Suppressor macrophage treated with lipopolysaccharide for 1 hour (primary cell): ENCODE data around the gene VMP1.

Experiments
- DNase-seq, 3 donors: peaks; one replicate each; pipeline ENCODE4 v3.0.0-alpha.2; 2020 to 2022

VMP1 gene

DNA sequence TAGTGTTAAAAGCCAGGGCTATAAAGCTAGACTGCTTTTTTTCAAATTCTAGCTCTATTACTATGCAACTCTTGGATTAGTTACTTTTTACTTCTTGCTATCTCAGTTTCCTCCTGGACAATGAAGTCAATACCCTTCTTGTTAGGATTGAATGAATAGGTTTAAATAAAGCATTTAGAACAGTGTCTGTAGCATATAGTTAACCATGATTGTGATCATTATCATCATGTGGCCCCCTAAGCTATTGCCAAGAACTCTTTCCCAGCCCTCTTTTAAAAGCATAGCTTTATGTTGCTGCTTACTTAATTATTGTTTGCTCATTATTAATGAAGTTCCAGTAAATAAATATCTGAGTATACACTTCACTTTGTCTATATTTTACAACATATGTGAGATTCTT lies 4.5 kb downstream of the VMP1 start:
- DNase-seq, result no peak

DNA sequence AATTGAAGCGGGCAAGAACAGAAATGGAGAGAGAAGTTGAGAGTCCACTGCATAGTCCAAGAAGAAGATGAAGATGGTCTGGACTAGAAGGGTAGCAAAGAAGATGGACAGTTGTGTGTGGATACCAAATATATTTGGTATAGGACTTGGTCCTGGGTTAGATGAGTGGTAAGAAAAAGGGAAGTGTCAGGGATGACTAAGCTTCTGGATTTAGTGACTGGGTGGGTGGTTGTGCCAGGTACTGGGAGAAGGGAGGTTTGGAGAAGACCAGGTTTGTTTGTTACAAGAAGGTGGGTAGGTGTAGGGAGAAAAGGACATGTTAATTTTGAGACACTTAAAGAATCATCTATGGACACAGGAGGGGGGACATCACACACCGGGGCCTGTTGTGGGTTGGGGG lies 5.4 kb downstream of the VMP1 start:
- peak; percentile 25 to 37 (median 37) for DNase-seq

DNA sequence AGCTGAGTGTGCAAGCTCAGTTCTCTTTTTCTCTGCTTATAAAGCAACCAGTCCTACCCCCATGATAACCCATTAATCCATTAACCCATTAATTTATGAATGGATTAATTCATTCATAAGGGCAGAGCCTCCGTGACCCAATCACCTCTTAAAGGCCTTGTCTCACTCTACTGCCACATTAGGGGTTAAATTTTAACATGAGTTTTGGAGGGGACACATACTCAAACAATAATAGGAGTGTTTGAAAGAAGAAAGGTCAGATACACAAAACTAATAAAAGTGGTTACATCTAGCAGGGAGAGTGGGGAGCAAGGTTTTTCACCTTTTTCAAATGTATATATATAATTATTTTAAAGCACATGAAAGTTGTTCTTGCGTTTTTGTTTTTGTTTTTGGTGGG lies 6.8 kb downstream of the VMP1 start:
- DNase-seq, result no peak

DNA sequence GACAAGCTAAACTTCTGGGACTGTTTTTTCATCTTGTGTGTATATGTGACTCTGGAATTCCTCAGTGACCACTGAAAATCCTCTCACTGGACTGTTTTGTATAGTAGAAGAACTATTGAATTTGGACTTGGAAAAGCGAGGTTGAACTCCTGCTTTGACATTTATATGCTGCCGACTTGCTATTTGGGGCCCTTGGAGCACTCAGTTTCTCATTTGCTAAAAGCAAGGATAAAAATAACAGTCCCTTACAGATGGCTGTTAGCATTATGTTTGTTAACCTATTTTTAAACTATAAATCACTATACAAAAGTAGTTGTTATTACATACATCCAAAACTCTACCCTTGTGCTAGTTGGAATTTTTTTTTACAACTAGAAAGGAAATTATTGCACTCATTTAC lies 9.0 kb downstream of the VMP1 start:
- peak in 1 of 3 donors; percentile 27 for DNase-seq

DNA sequence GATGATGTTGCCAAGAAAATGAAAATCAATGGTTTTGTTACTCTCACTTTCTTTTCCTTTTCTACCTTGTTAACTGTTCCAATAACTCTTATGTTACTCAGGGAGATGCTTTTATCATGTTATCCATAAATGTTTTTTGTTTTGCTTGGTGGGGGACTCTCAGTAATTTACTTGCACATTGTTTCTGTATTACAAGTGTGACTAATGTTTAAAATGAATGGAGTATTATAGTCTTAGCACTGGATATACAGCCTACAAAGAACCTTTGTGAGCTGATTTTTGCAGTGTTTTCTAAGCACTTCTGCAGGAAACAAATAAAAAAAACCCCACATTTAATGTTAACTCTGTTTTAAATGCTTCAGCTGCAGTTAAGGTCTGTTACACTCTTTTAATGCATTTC lies 12.1 kb downstream of the VMP1 start:
- no peak for DNase-seq

DNA sequence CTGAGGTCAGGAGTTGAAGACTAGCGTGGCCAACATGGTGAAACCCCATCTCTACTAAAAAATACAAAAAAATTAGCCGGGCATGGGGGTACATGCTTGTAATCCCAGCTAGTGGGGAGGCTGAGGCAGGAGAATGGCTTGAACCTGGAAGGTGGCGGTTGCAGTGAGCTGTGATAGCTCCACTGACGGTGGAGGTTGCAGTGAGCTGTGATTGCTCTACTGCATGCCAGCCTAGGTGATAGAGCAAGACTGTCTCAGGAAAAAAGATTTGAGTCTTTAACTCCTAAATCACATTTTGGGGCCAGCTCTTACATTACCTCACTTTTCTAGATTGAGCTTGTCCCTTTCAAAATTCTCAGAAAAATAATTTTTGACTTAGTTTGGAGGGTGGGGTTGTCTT lies 15.2 kb downstream of the VMP1 start:
- no peak for DNase-seq

DNA sequence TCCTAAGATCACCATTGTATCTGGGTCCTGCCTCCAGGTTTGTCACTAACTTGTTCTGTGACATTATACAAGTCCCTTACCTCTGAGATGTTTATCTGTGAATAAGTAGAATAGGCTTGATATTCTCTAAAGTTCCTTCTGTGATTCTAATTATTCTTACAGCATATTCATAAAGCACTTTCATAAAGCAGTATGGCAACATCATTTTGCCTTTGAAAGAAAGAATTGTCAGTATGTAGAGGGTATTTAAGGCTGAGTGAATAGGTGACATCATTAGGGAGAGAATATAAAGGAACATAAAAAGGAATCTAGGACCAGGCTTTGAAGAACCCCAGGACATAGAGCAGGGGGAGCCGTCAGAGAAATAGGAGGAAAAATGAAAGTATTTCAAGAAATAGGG lies 15.6 kb downstream of the VMP1 start:
- no peak for DNase-seq

DNA sequence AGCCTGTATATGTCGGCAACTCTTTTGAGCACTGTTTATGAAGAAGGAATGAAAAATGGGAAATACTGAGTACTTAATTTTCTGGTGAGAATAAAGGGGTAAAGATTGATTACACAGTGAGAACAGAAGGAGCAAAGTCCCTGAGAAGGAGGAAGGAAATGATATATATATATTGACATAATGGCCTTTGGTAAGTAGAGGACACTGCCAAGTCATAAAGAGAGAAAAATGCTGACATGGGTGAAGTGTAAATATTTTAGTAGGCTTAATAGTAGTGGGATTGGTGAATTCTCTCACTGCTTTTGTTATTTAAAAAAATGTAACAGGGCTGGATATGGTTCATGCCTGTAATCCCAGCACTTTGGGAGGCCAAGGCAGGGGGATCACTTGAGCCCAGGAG lies 16.2 kb downstream of the VMP1 start:
- no peak for DNase-seq

DNA sequence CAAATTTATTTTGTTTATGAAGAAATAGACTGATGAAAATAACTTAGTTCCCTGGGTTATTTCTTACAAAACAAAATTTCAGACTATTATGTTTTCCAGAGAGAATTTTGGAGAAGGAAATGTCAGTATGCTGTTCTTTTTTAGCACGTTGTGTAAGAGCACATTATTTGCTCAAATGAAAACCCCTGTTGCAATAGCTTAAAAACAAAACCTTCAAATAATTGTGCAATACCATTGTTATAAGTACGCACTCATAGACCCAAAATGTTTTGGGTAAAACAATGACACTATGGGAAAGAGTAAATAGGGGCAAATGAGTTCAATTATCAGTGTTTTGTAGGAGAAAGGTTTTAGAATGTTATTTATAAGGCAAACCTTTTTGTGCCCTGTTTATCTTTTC lies 18.2 kb downstream of the VMP1 start:
- DNase-seq, result peak; percentile 53 to 87 (median 84)

DNA sequence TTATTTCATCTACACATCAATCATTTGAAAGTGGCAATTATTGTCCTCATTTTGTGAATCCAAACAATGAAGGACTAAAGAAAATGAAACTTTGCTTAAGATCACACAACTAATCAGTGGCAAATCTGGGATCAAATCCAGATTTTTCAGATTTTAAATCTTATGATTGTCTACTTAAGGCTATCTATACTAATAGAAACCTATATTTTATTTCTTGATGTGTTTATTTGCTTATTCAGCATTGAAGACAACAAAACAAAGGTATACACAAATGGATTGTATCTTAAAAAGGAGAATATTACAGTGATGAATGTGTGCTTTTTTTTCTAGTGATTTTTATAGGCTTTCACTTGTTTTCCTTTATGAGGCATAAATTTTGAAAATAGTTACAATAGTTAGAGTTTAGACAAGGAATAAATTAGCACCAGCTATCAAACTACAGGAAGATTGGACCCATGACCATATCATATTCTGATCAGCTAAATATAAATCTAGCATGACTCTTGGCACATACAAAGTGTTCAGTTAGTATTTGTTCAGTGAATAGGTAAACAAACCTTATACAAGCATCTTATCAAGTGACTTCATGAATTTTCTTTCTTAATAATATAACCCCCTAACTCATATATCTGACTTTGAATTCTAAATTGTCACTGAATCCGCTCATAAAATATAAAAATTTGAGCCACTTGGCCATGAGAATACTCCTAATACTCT lies 20.5 kb downstream of the VMP1 start:
- no peak for DNase-seq

DNA sequence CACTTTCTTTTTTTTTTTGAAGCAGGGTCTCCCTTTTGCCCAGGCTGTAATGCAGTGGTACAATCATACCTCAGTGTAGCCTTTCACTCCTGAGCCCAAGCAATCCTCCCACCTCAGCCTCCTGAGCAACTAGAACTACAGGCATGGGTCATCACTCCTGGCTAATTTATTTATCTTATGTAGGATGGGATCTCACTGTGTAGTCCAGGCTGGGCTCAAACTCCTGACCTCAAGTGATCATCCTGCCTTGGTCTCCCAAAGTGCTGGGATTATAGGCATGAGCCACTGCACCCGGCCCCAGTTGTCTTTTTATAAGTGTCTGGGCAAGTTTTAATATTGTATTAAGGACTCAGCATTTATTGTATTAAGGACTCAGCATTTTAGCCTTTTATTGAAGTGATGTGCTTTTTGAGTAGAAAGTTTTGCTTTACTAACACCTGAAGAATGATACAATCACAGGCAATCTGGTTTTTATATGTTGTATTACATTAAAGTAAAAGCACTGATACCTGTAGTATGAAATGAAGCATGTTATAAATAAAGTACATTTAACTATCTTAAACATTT lies 22.9 kb downstream of the VMP1 start:
- DNase-seq, result no peak

DNA sequence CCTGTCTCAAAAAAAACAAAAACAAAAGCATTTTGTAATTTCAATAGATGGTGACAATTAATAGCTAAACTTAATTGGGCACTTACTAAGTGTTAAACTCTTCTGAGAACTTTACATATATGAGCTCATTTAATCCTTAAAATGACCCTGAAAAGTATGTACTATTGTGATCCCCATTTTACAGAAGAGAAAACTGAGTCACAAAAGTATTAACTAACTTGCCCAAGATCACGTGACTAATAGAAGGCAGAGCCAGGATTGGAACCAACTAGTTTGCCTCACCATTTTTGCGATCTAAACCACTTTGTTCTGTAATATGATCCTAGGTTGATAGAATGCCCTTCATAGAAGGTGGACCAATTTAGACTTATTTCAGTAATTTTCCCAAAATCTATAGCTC lies 26.2 kb downstream of the VMP1 start:
- DNase-seq, result no peak

- no peak for DNase-seq
These were observed 26.8 kb downstream of the VMP1 start for GRCh38 chr17:59734226-59734625.

GRCh38 chr17:59737324-59737723 lies 29.9 kb downstream of the VMP1 start:
- DNase-seq, result no peak

GRCh38 chr17:59743842-59744241 lies 36.4 kb downstream of the VMP1 start:
- no peak for DNase-seq

GRCh38 chr17:59745040-59745439 lies 37.6 kb downstream of the VMP1 start:
- no peak for DNase-seq

GRCh38 chr17:59746849-59747445 lies 39.5 kb downstream of the VMP1 start:
- peak; percentile 68 to 78 (median 75) for DNase-seq

GRCh38 chr17:59748591-59748990 lies 41.1 kb downstream of the VMP1 start:
- DNase-seq, result no peak

DNA sequence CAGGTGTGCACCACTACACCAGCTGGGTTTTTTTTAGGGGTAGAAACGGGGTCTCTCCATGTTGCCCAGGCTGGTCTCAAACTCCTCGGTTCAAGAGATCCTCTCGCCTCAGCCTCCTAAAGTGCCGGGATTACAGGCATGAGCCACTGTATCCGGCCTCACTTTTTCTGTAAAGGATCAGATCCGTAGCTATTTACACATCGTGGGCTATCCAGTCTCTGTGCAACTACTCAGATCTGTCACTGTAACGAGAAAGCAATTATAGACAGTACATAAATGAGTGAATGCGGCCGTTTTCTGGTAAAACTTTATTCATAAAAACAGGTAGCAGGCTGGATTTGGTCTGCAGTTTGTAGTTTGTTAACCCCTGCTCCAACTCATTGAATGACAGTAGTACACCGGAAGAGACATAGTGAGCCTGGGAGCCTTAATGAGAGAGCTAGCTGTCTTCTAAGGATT lies 44.5 kb downstream of the VMP1 start:
- no peak for DNase-seq

- peak in 2 of 3 donors; percentile 59 to 61 for DNase-seq
These were observed 45.0 kb downstream of the VMP1 start for GRCh38 chr17:59752446-59752845.

- DNase-seq, result no peak
These were observed 45.5 kb downstream of the VMP1 start for GRCh38 chr17:59752922-59753321.

DNA sequence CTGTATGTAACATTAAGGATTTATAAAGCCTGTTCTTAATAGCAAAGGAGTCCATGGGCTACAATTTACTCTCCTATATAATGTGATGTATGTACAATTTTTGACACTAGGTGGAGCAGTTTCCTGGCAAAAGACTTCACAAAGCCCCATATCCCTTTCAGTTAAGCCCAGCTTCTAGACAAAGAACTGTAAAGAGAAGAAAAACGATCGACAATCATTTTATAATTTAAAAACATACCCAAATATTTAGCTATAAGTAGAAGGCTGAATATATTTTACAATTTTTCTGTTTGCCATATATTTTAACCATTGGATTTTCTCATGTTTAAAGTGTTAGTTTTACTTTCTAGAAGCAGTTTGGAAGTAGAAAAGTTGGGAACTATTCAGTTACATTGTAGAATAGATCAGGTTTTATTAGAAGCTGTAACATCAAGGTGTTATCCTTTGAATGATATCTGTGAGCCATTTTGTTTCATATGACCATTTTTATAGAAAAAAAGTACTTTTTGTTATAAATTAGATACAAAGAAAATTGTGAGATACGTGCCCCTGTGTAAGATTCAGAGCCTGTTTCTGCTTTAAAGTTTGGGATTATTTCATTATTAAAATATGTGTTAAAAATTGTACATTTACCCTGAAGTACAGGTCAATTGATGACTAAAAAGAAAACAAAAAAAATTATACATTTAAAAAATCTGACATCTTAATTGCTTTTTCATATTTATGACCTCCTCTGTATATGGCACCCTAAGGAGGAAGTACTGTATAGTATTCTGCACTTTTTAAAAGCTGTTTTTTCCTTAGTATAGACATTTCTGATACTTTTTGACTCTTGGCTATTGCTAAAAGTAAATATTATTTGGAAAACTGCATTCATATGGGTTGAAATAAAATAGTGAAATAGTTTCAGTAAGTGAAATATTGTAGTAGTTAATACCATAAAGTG lies 46.3 kb downstream of the VMP1 start:
- peak; percentile 82 to 95 (median 92) for DNase-seq

DNA sequence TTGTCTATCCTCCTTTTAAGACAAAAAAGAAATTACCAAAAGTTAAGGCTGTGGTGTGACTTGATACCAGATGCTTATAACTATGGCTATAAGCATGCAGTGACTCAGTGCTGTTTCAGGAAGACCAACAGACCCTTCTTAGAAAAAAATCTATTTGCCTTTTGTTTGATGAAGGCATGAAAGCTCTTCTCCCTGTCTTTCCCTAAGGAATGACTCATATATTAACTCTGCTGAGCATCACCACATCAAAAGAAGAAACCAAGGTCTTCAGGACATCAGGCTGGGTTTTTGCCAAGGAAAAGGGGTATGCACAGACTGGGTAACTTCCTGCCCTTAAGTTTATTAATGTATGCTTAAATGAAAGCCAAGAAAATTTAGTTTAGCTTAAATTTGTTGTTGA lies 47.1 kb downstream of the VMP1 start:
- DNase-seq, result peak; percentile 50 to 90 (median 72)
